ENCODE results near the gene CDKN2A.

Gene CDKN2A

DNA sequence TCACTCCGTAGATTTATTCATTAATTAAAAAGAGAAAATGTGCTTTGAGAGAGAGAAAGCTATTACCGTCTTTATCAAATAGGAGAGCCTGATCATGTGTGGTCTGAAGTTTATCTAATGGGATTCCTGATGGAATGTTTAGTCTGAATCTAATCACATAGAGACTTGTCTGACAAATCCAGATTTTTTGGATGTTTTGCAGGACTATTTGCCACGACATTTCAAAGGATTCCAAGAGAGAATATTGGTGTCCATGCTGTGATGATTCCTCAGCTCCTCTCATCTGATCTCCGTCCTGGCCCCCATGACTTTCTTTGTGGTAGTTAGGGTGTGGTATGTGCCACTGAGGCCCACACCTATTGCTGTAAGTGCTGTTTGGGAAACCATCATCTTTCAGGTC is 35.0 kb upstream of the CDKN2A start:
- no peak overlapping the region for H3K27ac Mint-ChIP-seq
- DNase-seq (no peak), ATAC-seq (replicated peaks) (no peak)
- no peaks in the 10 kb centered on the region for H3K4me1 Mint-ChIP-seq (ENCODE audit: low read depth in 2 of 2)
- H3K4me3 Mint-ChIP-seq = no peak overlapping the region
- no peaks in the 10 kb centered on the region for H3K36me3 Mint-ChIP-seq (ENCODE audit: insufficient read depth)
- peaks cover 0 to 4% of the 10 kb centered on the region in 2 donors for H3K27me3 Mint-ChIP-seq
- H3K9me3 Mint-ChIP-seq = no peaks in the 10 kb centered on the region

DNA sequence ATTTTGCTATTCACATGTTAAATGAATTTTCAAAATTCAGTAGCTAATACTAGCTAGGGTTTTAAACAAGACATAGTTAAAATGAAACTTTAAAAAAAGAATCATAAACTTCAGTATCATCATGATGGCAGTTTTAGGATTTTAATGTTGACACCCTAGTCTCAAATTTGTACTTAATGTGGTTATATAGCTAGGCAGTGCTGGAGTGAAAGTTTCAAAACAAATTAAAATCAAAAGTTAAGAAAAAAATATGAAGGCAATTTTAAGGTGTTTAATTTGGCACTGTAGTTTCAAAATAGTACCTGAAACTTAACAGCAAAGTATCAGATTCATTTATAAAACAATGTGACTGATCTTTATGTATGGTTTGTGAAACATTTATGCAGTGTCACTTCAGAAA is 34.2 kb upstream of the CDKN2A start:
- no peak for DNase-seq
- no peaks in the 10 kb centered on the region for H3K36me3 Mint-ChIP-seq (ENCODE audit: insufficient read depth)

DNA sequence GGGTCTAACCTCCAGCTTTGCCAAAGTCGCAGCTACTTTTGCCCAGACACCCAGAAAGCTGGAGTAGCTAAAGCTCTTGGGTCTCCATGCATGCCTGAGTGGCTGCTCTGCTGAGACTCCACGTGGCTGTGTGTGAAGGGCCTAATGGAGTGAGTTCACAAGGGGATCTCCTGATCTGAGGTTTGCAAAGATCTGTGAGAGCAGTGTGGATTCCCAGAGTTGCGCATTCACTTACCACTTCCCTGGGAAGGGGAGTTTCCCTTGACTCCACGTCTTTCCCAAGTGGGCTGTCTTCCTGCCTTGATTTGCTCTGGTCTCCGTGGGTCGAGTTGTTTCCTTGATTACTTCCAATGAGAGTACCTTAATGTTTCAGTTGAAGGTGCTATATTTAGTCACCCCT is 32.5 kb upstream of the CDKN2A start:
- H3K27me3 Mint-ChIP-seq = peaks cover 0 to 13% of the 10 kb centered on the region in 2 donors
- no peak for ATAC-seq (replicated peaks)
- H3K36me3 Mint-ChIP-seq (ENCODE audit: insufficient read depth) = no peaks in the 10 kb centered on the region
- no peak overlapping the region for H3K4me3 Mint-ChIP-seq
- H3K4me1 Mint-ChIP-seq (ENCODE audit: low read depth in 2 of 2) = no peaks in the 10 kb centered on the region
- H3K27ac Mint-ChIP-seq = no peak overlapping the region
- DNase-seq = no peak
- H3K9me3 Mint-ChIP-seq = no peaks in the 10 kb centered on the region

More for the DNA sequence above, 34.2 kb upstream of the CDKN2A start:
- H3K4me3 Mint-ChIP-seq = no peak overlapping the region
- no peaks in the 10 kb centered on the region for H3K9me3 Mint-ChIP-seq
- H3K27me3 Mint-ChIP-seq = peaks cover 0 to 6% of the 10 kb centered on the region in 2 donors
- no peak for ATAC-seq (replicated peaks)
- no peak overlapping the region for H3K27ac Mint-ChIP-seq
- H3K4me1 Mint-ChIP-seq (ENCODE audit: low read depth in 2 of 2) = no peaks in the 10 kb centered on the region

DNA sequence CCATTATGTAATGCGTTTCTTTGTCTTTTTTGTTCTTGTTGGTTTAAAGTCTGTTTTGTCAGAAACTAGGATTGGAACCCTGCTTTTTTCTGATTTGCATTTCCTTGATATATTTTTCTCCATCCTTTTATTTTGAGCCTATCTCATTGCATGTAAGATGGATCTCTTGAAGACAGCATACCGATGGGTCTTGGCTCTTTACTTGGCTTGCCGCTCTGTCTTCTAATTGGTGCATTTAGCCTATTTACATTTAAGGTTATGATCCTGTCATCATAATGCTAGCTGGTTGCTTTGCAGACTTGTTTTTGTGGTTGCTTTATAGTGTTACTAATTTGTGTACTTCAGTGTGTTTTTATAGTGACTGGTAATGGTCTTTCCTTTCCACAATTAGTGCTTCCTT is 28.2 kb upstream of the CDKN2A start:
- Mint-ChIP-seq H3K4me1 (ENCODE audit: low read depth in 2 of 2) (no peaks in the 10 kb centered on the region), H3K27ac (no peak overlapping the region)
- no peak for DNase-seq

DNA sequence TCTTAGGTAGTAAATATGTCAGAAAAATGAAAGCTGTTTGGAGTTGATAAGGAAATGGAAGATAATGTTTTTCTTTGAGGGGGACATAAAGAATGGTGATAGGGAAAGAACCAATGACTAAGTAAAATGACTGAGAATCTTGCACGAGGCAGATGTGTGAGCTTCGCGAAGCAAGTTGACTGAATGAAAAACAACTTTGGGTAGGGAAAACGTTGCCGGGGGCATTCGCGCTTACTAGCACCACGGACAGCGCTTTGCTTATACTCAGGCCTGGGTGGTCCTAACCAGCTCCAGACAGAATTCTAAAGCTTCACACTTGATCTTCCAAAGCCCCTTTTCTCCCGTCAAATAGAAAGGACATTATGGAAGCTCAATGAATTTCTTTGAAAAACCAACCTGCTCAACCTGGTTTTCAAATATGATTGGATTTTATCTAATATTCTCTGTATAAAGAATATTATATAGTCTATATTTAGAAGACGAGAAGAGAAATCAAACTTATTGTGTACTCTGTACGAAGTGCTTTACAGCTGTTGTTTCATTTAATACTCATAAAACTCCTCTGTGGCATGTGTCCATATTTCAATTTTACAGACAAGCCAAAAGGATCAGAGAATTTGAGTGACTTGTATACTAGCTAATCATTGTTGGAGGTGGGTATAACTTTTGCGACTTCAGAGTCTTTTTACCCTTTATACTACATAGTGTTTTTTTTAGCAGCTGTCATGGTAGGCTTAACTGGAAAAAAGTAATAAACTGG is 16.9 kb upstream of the CDKN2A start:
- no peak for DNase-seq

More for the DNA sequence above, 28.2 kb upstream of the CDKN2A start:
- Mint-ChIP-seq H3K27me3 (peaks cover 0 to 16% of the 10 kb centered on the region in 2 donors), H3K4me3 (no peak overlapping the region), H3K36me3 (ENCODE audit: insufficient read depth) (no peaks in the 10 kb centered on the region), H3K9me3 (no peaks in the 10 kb centered on the region)
- no peak for ATAC-seq (replicated peaks)

DNA sequence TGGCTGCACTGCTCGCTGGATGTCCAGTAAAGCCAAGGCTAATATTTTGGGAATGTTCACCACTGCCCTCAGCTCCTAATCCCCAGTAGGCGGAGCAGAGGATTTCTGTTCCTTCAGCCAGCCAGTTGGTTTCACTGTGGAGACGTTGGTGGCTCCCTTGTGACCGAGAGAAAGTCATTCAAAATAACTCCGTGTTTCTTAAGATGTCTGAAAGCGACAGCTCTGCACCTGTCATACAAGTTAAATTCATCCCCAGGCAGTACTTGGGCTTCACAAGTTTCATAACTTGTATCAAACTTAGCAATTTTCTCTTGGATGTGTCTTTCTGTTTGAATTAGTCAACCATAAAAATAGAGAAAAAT is 15.3 kb upstream of the CDKN2A start:
- H3K36me3 Mint-ChIP-seq (ENCODE audit: insufficient read depth) = peaks cover 11% of the 10 kb centered on the region
- H3K27me3 Mint-ChIP-seq = peaks cover 24 to 31% of the 10 kb centered on the region in 2 donors
- H3K4me3 Mint-ChIP-seq = peak overlapping the region; percentile 94 to 96
- peak overlapping the region; percentile 84 to 86 for H3K27ac Mint-ChIP-seq
- H3K9me3 Mint-ChIP-seq = no peaks in the 10 kb centered on the region
- peaks cover 18 to 20% of the 10 kb centered on the region in 2 donors for H3K4me1 Mint-ChIP-seq (ENCODE audit: low read depth in 2 of 2)
- DNase-seq (no peak), ATAC-seq (replicated peaks) (peak; percentile 24)

More for the DNA sequence above, 16.9 kb upstream of the CDKN2A start:
- Mint-ChIP-seq H3K4me1 (ENCODE audit: low read depth in 2 of 2) (peaks cover 10% of the 10 kb centered on the region in 2 donors), H3K4me3 (no peak overlapping the region), H3K27me3 (peaks cover 12 to 15% of the 10 kb centered on the region in 2 donors), H3K36me3 (ENCODE audit: insufficient read depth) (peaks cover 11% of the 10 kb centered on the region), H3K9me3 (no peaks in the 10 kb centered on the region), H3K27ac (no peak overlapping the region)
- no peak for ATAC-seq (replicated peaks)

DNA sequence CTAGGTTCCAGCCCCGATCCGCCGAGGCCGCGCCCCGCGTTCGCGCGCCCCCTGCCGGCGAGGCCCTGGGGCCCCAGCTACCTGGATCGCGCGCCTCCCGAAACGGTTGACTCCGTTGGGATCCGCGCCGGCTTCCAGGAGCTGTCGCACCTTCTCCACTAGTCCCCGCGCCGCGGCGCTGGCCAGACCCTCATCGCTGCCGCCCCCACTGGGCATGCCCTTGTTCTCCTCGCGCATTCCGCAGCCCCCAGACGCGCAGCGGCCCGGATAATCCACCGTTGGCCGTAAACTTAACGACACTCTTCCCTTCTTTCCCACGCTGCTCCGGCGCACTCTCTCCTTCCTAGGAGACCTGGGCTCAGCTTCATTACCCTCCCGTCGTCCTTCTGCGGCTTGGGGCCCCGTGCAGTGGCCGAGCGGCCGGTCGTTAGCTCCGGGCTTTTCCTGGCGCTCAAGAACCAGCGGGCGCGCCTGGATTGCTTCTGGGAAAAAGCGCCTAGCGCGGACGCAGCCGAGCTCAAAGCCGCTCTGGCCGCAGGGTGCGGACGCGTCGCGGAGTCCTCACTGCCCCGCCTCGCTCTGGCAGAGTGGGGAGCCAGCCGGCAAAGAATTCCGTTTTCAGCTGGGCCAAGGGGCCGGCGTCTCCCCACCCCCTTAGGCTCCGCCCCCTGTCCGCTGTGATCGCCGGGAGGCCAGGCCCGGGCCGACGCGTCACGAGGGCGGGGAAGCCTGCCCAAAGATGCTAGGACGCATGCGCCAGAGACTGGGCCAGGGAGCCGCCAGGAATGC is 14.7 kb upstream of the CDKN2A start, which contains the start of gene CDKN2B:
Gene CDKN2B, minus strand, starts transcription at position 589 of the 789 bp plus-strand sequence. Its CDS starts 352 bp downstream, at position 237.
- peaks cover 18 to 20% of the 10 kb centered on the region in 2 donors for H3K4me1 Mint-ChIP-seq (ENCODE audit: low read depth in 2 of 2)
- no peaks in the 10 kb centered on the region for H3K9me3 Mint-ChIP-seq
- H3K36me3 Mint-ChIP-seq (ENCODE audit: insufficient read depth) = peaks cover 11% of the 10 kb centered on the region
- peak; percentile 59 to 70 (median 67) for DNase-seq
- peak within 1 kb of the TSS; percentile 84 to 86 for H3K27ac Mint-ChIP-seq
- peaks cover 28 to 36% of the 10 kb centered on the region in 2 donors for H3K27me3 Mint-ChIP-seq
- H3K4me3 Mint-ChIP-seq = peak within 1 kb of the TSS; percentile 94 to 96
- ATAC-seq (replicated peaks) = peak; percentile 83

DNA sequence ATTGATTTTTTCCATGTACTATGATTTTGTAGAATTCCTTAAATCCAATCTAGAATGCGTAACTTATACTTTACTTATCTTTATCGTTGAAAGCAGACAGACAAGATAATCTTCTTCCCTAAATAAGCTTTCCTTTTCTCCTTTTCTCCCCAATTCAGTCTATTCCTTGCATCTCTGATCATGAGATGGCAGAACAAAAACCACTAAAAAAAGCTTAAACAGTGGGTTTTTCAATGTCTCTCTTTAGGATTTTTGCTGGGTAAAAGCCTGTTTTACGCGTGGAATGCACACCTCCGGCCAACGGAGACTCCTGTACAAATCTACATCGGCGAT is 14.2 kb upstream of the CDKN2A start:
- H3K27ac Mint-ChIP-seq = peak overlapping the region in 1 of 2 donors; percentile 84
- DNase-seq (no peak), ATAC-seq (replicated peaks) (no peak)
- peaks cover 18 to 20% of the 10 kb centered on the region in 2 donors for H3K4me1 Mint-ChIP-seq (ENCODE audit: low read depth in 2 of 2)
- H3K4me3 Mint-ChIP-seq = peak overlapping the region; percentile 94 to 96
- no peaks in the 10 kb centered on the region for H3K9me3 Mint-ChIP-seq
- H3K36me3 Mint-ChIP-seq (ENCODE audit: insufficient read depth) = peaks cover 11% of the 10 kb centered on the region
- H3K27me3 Mint-ChIP-seq = peaks cover 33 to 42% of the 10 kb centered on the region in 2 donors

DNA sequence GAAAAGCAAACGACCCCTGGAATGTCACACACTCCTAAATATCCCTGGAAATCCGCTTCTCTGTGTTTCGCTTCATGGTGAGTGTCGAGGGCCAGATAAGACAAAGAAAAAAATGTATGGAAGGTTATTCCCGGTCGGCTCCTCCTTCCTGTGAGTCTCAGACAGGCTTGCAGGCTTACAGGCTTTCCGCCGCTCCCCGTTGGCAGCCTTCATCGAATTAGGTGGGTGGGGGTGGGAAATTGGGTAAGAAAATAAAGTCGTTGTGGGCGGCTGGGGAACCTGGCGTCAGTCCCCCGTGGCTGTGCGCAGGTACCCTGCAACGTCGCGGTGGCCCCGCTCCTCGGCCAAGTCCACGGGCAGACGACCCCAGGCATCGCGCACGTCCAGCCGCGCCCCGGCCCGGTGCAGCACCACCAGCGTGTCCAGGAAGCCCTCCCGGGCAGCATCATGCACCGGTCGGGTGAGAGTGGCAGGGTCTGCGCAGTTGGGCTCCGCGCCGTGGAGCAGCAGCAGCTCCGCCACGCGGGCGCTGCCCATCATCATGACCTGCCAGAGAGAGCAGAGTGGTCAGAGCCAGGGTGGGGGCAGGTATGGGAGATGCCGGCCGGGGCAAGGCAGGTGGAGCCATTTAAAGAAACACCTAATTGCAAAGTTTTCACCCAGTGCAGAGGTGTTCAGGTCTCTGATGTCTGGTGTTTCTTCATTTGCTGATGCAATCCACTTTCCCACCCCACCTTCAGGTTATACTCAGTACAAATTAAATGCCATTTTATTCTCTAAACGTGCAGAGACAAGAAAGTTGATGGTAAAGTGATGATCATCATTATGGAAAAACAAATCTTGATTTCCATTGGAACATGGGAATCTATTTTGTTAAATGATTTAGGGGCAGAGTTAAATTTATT is 11.8 kb upstream of the CDKN2A start:
- ATAC-seq (replicated peaks) (no peak), DNase-seq (no peak)
- Mint-ChIP-seq H3K27me3 (peaks cover 34 to 44% of the 10 kb centered on the region in 2 donors), H3K36me3 (ENCODE audit: insufficient read depth) (peaks cover 11% of the 10 kb centered on the region), H3K27ac (peak overlapping the region in 1 of 2 donors; percentile 28), H3K4me1 (ENCODE audit: low read depth in 2 of 2) (peaks cover 18 to 20% of the 10 kb centered on the region in 2 donors), H3K9me3 (no peaks in the 10 kb centered on the region), H3K4me3 (no peak overlapping the region)

DNA sequence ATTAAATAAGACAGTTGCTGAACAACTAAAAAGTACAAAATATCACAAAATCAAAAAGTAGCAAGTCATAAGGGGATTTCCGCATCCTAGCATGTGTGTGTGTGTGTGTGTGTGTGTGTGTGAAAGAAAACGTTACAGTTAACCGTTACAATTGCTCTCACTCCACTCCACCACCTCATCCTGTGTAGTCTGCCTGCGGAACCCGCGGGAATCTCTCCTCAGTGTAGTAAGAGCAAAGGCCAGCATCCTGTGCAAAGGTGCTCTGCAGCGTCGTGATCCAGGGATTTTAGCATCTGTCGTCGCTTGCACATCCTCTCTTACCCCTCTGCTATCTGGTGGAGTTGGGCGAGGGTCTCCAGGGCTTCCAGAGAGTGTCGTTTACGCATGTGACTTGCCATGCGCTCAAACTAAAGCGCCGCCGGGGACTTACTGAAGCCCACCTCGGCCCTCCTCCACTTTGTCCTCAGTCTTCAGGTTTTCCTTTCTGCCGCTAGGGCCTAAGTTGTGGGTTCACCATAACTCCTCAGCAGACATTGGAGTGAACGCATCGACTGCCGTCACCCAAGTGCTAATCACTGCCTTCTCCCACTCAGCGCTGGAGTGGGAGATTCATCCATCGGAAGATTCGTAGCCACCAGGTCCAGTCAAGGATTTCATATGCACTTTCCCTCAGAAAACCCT is 11.0 kb upstream of the CDKN2A start:
- no peaks in the 10 kb centered on the region for H3K9me3 Mint-ChIP-seq
- ATAC-seq (replicated peaks) (no peak), DNase-seq (no peak)
- H3K4me1 Mint-ChIP-seq (ENCODE audit: low read depth in 2 of 2) = peaks cover 18 to 20% of the 10 kb centered on the region in 2 donors
- peak overlapping the region in 1 of 2 donors; percentile 28 for H3K27ac Mint-ChIP-seq
- peaks cover 34 to 44% of the 10 kb centered on the region in 2 donors for H3K27me3 Mint-ChIP-seq
- peak overlapping the region in 1 of 2 donors; percentile 13 for H3K4me3 Mint-ChIP-seq
- H3K36me3 Mint-ChIP-seq (ENCODE audit: insufficient read depth) = peaks cover 11% of the 10 kb centered on the region

DNA sequence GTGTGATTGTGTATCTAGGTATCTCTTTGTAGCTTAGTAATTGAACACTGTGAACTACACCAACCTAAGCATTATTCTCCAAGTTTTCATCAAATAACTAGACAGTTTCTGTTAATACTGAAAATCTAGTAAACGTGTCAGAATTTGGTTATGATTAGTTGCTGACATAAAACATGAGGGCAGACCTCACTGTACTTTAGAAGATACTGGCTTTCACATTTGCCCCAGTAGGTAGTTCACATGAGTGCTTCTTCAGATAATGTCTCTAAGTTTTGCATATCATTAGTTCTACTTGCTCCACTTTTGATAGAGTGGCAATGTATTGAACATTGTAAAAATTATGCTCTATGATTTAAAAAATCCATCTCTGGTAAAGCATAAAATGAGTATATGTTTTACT is 7.8 kb upstream of the CDKN2A start:
- ATAC-seq (replicated peaks) = no peak
- Mint-ChIP-seq H3K4me1 (ENCODE audit: low read depth in 2 of 2) (peaks cover 8 to 10% of the 10 kb centered on the region in 2 donors), H3K9me3 (no peaks in the 10 kb centered on the region), H3K27me3 (peaks cover 27 to 33% of the 10 kb centered on the region in 2 donors), H3K36me3 (ENCODE audit: insufficient read depth) (peaks cover 2% of the 10 kb centered on the region), H3K4me3 (no peak overlapping the region), H3K27ac (no peak overlapping the region)
- DNase-seq = no peak

DNA sequence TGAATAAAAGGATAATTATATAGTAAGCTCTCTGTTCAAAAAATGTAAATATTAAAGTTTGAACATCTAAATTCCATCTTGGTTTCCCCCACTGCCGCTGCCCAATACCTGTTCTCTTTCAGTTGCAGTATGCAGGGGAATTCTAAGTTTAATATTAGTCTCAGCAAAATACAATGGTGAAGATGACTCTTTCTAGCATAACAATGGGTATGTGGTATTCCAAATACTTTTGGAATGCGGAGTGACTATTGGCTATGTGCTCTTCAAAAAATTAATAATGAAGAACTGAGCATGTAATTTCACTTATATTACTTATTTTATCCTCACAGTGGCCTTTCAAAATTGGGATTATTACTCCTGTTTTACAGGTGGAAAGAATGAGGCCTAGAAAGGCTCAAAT is 3.8 kb upstream of the CDKN2A start:
- DNase-seq (no peak), ATAC-seq (replicated peaks) (no peak)
- H3K27ac Mint-ChIP-seq = no peak overlapping the region
- H3K4me3 Mint-ChIP-seq = no peak overlapping the region
- peaks cover 26% of the 10 kb centered on the region for H3K36me3 Mint-ChIP-seq (ENCODE audit: insufficient read depth)
- no peaks in the 10 kb centered on the region for H3K27me3 Mint-ChIP-seq
- H3K9me3 Mint-ChIP-seq = no peaks in the 10 kb centered on the region
- peaks cover 16 to 18% of the 10 kb centered on the region in 2 donors for H3K4me1 Mint-ChIP-seq (ENCODE audit: low read depth in 2 of 2)

Data from effector memory CD8-positive, alpha-beta T cell (primary cell).